HAP-1 (cell line): ENCODE data around the gene RFTN1.

ENCODE experiments used
- DNase-seq, 2 experiments: peaks; one replicate each; pipeline ENCODE4 v3.0.0-alpha.2; 2016 to 2020; ENCODE audit warnings: low spot score in 2 of 2
- H3K27me3 ChIP-seq: fragments of 250-450 bp; sonication (Bioruptor Pico); 2 replicates; pipeline ENCODE4 v1.5.1; 2020; ENCODE audit warnings: low read depth, mild to moderate bottlenecking, moderate library complexity
- H3K36me3 ChIP-seq: fragments of 250-450 bp; sonication (Bioruptor Pico); replicated peaks from 2 replicates; pipeline ENCODE4 v1.5.1; 2020; ENCODE audit warnings: mild to moderate bottlenecking
- H3K4me1 ChIP-seq: fragments of 250-450 bp; sonication (Bioruptor Pico); 2 replicates; pipeline ENCODE4 v1.5.1; 2020; ENCODE audit warnings: mild to moderate bottlenecking
- H3K4me3 ChIP-seq: fragments of 250-450 bp; sonication (Bioruptor Pico); 2 replicates; pipeline ENCODE4 v1.5.1; 2020; ENCODE audit warnings: mild to moderate bottlenecking, moderate library complexity
- H3K9me3 ChIP-seq: fragments of 250-450 bp; sonication (Bioruptor Pico); 2 replicates; pipeline ENCODE4 v1.5.1; 2020; ENCODE audit warnings: mild to moderate bottlenecking, moderate library complexity
- in situ Hi-C: fragments of 300-500 bp; cut with MboI; formaldehyde crosslinking; loops from 3 replicates; pipeline ENCODE4 v1.14.3; 2020; ENCODE audit warnings: low sequenced_read_pairs, inconsistent platforms, mixed read lengths

Gene RFTN1

DNA sequence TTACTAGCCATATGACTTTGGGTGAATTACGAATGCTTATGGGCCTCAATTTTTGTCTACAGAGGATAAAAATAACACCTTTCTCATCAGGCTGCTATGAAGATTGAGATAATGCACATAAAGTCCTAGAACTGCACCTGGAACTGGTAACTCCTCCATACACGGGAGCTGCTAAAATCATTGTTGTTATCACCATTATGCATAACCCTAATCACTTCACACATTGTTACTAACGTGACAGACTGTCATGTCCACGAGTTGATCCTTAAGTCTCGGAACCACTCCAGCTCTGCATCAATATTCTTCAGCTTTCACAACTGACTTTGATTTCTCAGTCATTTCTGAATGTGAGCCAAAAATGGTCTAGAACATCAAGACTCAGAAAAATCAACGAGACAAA lies 64.1 kb downstream of the RFTN1 start:
- no peak for DNase-seq
- Histone ChIP-seq H3K36me3 (no peaks in the 10 kb centered on the region), H3K9me3 (no peaks in the 10 kb centered on the region), H3K4me1 (no peaks in the 10 kb centered on the region), H3K4me3 (no peak overlapping the region), H3K27me3 (peaks cover 13% of the 10 kb centered on the region)
- in situ Hi-C loops, result no loop called here

DNA sequence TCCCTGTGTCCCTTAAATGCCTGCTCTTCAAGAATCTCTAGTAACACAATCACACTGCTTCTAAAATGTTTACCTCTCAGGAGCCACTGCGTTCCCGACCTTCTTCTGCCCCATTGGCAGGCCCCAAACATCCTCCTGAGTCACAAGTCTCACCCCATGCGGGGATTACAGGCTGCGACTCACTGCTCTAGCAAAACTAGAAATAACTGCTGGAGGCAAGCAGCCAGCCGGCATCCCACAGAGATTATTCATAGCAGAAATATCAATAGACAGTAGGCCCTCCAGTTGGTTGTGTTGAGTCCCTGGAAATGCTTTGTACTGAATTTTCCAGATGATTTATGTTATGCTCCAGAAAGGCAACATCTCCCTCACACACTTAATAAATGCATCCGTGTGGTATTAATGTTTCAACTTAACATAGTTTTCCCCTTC lies 64.8 kb downstream of the RFTN1 start:
- H3K9me3 ChIP-seq, result no peaks in the 10 kb centered on the region
- in situ Hi-C loops, result no loop called here
- no peak for DNase-seq
- no peaks in the 10 kb centered on the region for H3K4me1 ChIP-seq
- no peaks in the 10 kb centered on the region for H3K36me3 ChIP-seq
- H3K4me3 ChIP-seq, result no peak overlapping the region
- H3K27me3 ChIP-seq, result peaks cover 13% of the 10 kb centered on the region

DNA sequence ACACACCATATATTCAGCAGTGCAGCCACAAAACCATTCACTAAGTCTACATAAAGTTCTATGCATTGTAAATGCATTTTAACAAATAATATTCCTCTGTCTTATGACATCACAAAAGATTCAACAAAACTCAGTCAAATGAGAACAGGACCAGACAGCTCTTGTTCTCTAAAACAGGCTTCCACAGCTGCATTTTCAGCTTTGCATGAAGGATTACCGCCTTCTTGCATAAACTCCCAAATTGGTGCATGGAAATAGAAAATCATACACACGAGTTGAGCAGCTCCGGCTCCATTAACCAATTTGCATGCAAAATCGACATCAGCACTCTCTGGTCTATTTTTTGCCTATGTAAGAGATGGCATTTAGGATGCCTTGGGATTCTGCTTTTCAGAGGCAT lies 66.4 kb downstream of the RFTN1 start:
- Histone ChIP-seq H3K27me3 (peaks cover 11% of the 10 kb centered on the region), H3K9me3 (no peaks in the 10 kb centered on the region), H3K4me1 (no peaks in the 10 kb centered on the region), H3K4me3 (no peak overlapping the region), H3K36me3 (no peaks in the 10 kb centered on the region)
- in situ Hi-C loops, result no loop called here
- DNase-seq, result no peak

DNA sequence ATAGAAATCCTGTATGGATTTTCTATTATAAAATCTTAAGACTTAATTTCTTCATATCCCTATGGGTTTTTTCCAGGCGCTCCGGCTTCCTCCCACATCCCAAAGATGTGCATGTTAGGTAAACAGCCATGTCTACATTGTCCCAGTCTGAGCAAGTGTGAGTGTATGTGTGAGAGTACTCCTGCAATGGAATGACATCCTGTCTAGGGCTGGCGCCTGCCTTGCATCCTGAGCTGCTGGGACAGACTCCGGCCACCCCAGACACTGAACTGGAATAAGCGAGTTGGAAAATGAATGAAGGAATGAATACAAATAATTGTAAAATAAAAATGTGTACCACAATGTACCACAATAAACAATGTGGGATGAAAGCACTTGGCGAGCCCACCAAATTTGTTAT lies 69.2 kb downstream of the RFTN1 start:
- in situ Hi-C loops, result no loop called here

DNA sequence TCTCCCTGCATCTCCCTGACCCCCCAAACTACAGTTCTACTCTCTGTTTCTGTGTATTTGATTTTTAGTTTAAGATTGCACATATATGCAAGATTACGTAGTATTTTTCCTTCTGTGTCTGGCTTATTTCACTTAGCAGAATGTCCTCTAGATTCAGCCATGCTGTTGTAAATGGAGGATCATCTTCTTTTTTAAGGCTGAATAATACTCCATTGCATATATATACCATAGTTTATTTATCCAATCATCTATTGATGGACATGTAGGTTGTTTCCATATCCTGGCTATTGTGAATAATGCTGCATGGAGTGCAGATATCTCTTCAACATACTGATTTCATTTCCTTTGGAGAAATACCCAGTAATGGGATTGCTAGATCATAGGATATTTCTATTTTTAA lies 70.8 kb downstream of the RFTN1 start:
- no peaks in the 10 kb centered on the region for H3K4me1 ChIP-seq
- in situ Hi-C loops, result no loop called here

More for the DNA sequence above, 69.2 kb downstream of the RFTN1 start:
- no peaks in the 10 kb centered on the region for H3K9me3 ChIP-seq
- no peaks in the 10 kb centered on the region for H3K36me3 ChIP-seq
- H3K4me3 ChIP-seq, result no peak overlapping the region
- H3K4me1 ChIP-seq, result no peaks in the 10 kb centered on the region
- DNase-seq, result no peak
- peaks cover 15% of the 10 kb centered on the region for H3K27me3 ChIP-seq

DNA sequence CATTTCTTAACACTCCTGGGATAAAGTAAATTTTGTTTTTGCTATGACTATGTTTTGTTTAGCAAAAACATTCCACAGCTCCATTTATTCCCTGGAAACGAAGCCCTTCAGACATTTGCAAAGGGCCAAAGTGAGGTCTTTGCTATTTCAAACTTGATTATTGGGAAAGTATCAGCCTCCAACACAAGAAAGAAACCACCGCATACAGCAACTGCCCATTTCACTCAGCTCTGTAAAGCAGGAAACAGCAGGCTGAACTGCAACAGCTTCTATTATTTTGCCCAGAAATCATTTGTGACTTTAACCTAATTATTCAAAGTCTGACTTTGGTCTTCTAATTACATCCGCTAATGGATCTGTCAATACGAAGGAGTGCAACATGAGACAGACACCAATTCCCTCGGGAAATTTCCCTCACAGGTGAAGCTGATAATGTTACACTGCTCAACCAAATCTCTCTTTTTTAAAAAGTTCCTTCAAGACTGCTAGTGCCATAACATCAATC lies 72.1 kb downstream of the RFTN1 start:
- no peak overlapping the region for H3K4me3 ChIP-seq
- in situ Hi-C loops, result no loop called here
- no peaks in the 10 kb centered on the region for H3K36me3 ChIP-seq
- H3K4me1 ChIP-seq, result no peaks in the 10 kb centered on the region
- DNase-seq, result no peak
- H3K9me3 ChIP-seq, result no peaks in the 10 kb centered on the region
- H3K27me3 ChIP-seq, result peaks cover 5% of the 10 kb centered on the region

More for the DNA sequence above, 70.8 kb downstream of the RFTN1 start:
- no peak for DNase-seq
- no peak overlapping the region for H3K4me3 ChIP-seq
- no peaks in the 10 kb centered on the region for H3K9me3 ChIP-seq
- no peaks in the 10 kb centered on the region for H3K36me3 ChIP-seq
- H3K27me3 ChIP-seq, result peaks cover 13% of the 10 kb centered on the region

DNA sequence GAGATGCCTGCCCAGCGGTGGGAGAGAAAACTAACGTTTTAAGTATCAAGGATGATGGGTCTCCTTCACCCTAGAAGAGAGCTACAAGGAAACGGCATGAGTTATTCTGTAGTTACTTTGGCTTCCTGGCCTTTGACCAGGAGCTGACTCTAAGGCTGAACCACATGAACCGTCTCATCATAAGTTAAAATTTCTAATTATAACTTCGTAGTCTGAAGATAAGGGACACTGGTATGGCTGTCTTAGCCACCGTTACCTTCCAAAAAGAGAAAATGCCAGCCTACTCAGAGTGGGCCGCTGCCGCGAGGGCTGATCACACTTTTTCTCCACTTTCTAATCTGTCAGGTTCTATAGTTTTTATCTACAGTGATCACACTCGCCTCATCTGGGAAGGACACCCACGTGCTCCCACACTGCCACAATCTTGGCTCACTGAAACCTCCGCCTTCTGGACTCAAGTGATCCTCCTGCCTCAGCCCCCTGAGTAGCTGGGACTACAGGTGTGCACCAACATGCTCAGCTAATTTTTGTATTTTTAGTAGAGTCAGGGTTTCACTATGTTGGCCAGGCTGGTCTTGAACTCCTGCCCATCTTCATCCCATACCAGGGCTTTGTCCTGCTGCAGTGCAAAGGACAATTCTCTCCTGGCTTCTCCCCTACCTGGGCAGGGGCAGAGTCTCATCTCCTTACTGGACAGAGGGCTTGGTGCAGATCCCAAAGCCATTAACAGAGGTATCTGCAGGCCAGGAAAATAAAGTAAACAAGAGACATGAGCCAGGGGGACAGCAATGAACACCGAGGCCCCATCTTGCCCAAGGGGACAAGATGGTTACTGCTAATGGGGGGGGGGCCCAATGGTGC lies 73.4 kb downstream of the RFTN1 start:
- H3K9me3 ChIP-seq, result no peaks in the 10 kb centered on the region
- peaks cover 5% of the 10 kb centered on the region for H3K27me3 ChIP-seq
- no peaks in the 10 kb centered on the region for H3K4me1 ChIP-seq
- DNase-seq, result no peak
- no peaks in the 10 kb centered on the region for H3K36me3 ChIP-seq
- in situ Hi-C loops, result no loop called here
- H3K4me3 ChIP-seq, result no peak overlapping the region

DNA sequence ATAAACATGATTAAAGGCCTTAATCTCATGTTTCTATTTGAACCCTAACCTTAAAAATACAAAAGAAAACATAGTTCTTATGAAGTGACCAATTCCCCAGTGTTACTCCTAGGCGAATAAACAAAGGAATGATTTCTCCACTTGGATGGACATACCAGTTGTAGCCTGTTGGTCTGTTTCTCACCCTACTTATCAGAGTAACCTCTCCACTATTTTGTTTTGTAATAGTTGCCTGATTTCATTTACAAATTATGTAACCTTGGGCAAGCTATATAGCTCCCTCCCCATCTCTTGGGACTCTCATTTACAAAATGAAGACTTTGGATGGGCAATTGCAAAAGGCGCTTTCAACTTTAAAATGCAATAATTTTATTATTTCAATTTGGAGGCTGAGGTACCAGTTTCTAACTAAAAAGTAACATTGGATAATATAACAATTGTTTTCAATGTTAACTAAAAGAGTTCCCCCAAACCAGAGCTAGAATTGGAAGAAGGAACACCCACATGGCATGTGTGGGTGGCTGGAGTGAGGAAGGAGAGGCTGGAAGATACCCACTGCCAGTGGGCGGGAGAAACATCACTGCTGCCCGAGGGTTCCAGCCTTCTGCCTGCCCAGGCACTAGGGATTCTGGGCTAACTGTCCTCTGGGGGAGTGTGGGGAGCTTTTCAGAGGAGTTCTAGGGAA lies 74.2 kb downstream of the RFTN1 start:
- no peaks in the 10 kb centered on the region for H3K4me1 ChIP-seq
- H3K27me3 ChIP-seq, result peaks cover 5% of the 10 kb centered on the region
- no peak for DNase-seq
- H3K9me3 ChIP-seq, result no peaks in the 10 kb centered on the region
- H3K36me3 ChIP-seq, result no peaks in the 10 kb centered on the region
- H3K4me3 ChIP-seq, result no peak overlapping the region
- in situ Hi-C loops, result no loop called here

DNA sequence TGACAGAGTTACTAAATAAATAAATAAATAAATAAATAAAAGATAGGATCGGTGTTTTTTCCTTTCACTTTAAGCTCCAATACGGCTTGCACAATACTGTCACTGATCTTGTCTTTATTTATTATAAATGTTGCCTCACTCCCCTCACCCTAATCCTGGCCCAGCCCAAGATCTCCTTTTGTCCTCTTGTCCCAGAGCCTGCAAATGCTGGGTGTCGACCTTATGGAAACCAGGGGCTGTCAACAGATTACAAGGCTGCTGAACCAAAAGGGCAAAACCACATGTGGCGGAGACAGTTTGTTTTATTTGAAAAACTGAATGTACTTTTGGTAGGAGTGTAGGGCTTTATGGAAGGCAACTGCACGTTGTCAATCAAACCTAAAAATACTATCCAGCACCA lies 75.9 kb downstream of the RFTN1 start:
- no peak for DNase-seq
- no peaks in the 10 kb centered on the region for H3K36me3 ChIP-seq
- H3K4me3 ChIP-seq, result no peak overlapping the region
- H3K27me3 ChIP-seq, result peaks cover 5% of the 10 kb centered on the region
- no peaks in the 10 kb centered on the region for H3K4me1 ChIP-seq
- in situ Hi-C loops, result no loop called here
- H3K9me3 ChIP-seq, result no peaks in the 10 kb centered on the region

DNA sequence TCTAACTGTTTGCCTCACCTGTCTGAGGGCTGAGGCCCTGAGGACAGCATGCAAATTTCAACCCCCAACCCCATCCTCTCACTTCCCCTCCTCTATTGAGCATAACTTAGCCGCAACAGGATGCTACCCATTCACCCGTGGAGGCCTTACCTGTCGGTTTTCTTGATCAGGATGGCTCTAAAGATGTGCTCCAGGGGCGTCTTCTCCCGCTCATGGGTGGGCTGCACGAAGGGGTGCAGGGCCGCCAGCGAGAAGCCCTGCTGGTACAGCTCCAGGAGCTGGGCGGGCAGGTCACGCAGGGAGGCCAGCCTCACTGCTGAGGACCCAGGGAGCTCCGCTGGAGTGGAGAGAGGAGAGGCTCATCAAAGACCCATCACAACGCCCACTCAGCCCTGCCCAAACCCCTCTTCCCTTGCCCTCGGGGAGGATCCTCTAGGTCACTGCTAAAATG lies 79.8 kb downstream of the RFTN1 start:
- DNase-seq, result no peak
- no peaks in the 10 kb centered on the region for H3K4me1 ChIP-seq
- no peaks in the 10 kb centered on the region for H3K9me3 ChIP-seq
- H3K36me3 ChIP-seq, result no peaks in the 10 kb centered on the region
- H3K4me3 ChIP-seq, result no peak overlapping the region
- H3K27me3 ChIP-seq, result no peaks in the 10 kb centered on the region; the same call in none of the 2 replicates
- in situ Hi-C loops, result no loop called here

DNA sequence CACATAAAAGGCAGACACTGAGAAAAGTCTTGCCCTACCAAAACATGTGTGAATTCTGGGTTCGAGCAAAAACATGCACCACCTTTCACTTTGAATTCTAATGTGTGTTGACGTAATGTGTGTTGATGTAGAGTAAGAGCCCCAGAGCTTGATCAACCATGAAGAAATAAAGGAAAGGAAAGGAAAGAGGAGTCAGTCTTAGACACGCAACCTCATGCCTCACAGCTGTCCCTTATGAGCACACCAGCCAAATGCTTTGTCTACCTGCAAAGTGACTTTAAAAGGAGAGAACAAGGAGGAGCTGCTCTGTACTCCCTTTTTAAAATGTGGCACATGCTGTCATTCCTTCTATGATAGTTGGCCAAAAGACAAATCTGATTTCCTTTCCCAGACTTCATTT lies 80.8 kb downstream of the RFTN1 start:
- Histone ChIP-seq H3K4me3 (no peak overlapping the region), H3K27me3 (no peaks in the 10 kb centered on the region; the same call in 1 of the 2 replicates), H3K9me3 (no peaks in the 10 kb centered on the region), H3K36me3 (no peaks in the 10 kb centered on the region), H3K4me1 (no peaks in the 10 kb centered on the region)
- no peak for DNase-seq
- in situ Hi-C loops, result no loop called here

DNA sequence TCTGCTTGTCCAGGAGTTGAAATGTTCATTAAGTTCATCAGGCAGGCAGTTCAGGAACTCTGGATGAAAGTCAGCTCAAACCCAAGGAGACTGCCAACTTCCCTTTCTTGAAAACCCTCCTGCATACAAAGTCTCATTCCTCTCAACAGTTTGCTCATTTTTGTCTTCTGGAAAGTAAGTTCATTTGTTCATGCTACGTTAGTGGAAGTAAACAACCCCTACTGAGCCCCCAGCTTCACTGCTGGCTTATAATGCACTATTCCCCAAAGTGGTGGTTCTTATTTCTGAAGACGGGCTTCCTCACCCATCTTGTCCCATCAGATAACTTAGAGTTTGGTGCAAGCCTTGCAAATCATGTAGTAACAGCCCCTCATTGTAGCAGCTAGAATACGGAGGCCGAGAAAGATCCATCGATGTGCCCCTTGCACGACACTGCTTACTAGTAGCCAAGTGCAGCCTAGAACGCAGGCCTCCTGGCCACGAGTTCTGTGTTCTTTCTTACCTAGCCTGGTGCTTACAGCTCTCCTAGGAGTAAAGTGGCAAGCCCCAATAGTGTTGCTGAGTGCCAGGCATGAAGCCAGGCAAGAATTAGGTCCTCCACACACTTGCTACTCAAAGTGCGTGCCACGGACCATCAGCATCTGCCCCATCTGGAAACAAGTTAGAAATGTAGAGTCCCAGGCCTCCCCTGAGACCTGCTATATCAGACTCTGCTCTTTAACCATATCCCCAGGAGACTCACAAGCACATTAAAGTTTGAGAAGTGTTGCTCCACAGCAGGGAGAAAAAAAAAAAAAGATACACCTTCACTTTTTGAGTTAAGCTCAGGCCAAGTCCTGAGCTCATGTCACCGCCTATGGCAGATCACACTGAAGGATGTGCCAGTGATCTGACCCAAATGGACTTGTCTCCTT lies 82.5 kb downstream of the RFTN1 start:
- Histone ChIP-seq H3K9me3 (no peaks in the 10 kb centered on the region), H3K4me3 (no peak overlapping the region), H3K4me1 (no peaks in the 10 kb centered on the region), H3K27me3 (no peaks in the 10 kb centered on the region), H3K36me3 (no peaks in the 10 kb centered on the region)
- DNase-seq, result no peak
- in situ Hi-C loops, result no loop called here

DNA sequence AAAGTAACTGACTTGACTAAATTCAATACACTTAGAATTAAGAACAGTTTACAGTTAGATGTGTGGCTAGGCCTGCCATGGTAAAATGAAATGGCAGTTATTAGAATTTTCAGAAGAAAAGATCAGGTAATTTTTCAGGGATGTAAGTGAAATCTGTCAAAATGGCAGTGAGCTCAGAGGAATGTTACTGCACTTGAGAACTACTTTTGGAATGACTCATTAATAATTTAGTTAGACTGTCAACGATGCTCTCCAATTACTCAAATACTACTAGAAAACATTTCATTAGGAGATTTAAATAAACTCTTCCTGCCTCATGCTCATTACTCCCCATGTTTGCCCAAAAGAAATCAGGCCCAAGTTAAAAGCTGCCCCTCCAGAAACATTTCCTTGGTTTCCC lies 84.4 kb downstream of the RFTN1 start:
- Histone ChIP-seq H3K36me3 (no peaks in the 10 kb centered on the region), H3K9me3 (no peaks in the 10 kb centered on the region), H3K4me1 (no peaks in the 10 kb centered on the region), H3K27me3 (0 out of 2 replicates have a peak, but pooled peaks cover 2% of the 10 kb centered on the region), H3K4me3 (no peak overlapping the region)
- in situ Hi-C loops, result no loop called here
- DNase-seq, result no peak
